ENCODE measurements around the gene PDCD4.

PDCD4 gene

DNA sequence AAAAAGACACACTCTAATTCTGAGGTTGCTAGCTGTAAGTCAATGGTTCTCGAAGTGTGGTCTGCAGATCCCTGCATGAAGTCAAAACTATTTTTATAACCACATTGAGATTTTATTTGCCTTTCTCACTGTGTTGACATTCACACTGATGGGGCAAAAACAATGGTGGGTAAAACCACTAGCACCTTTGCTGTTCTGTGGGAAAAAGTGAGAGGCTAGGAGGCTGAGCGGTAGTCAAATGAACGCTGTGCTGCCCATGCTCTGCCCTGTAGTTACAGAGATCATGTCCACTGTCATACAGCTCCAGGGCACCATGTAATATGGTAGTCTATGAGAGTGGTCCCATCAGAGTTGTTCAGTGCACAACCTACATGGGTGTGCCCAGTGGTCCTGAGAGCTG, 21.6 kb upstream of the PDCD4 start:
- H3K27ac ChIP-seq: no peak overlapping the region
- TF ChIP-seq, protein P1, sequence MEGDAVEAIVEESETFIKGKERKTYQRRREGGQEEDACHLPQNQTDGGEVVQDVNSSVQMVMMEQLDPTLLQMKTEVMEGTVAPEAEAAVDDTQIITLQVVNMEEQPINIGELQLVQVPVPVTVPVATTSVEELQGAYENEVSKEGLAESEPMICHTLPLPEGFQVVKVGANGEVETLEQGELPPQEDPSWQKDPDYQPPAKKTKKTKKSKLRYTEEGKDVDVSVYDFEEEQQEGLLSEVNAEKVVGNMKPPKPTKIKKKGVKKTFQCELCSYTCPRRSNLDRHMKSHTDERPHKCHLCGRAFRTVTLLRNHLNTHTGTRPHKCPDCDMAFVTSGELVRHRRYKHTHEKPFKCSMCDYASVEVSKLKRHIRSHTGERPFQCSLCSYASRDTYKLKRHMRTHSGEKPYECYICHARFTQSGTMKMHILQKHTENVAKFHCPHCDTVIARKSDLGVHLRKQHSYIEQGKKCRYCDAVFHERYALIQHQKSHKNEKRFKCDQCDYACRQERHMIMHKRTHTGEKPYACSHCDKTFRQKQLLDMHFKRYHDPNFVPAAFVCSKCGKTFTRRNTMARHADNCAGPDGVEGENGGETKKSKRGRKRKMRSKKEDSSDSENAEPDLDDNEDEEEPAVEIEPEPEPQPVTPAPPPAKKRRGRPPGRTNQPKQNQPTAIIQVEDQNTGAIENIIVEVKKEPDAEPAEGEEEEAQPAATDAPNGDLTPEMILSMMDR (conservative IDR thresholded peaks at IDR 0.05): no peak
- TF ChIP-seq ZFX (IDR thresholded peaks at IDR 0.05): no peak

DNA sequence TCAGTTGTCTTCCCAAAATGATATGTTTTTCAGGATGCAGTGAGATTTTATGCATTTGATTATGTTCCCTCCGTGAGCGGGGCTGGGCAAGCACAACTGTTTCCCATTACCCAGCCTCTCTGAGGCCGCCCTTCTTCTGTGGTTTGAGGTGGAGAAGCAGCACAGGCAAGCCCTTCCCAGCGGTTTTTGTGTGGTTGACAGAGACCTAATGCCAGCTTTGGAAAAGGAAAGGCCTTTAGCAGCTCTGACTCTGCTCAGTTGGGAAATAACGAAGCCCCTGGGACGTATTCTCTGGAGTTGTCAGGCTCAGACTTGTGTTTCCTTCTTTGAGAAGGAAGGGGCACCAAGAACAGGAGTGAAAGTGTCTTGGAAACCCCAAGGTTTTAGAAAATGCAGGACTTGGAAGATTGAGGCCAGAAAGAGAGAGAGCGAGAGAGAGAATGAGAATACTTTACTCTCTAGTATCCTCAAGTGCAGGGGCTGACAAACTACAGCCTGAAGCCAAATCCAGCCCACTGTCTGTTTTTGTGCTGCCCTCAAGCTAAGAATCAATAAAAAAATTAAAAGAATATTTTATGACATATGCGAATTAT, 20.6 kb upstream of the PDCD4 start:
- TF ChIP-seq, protein P1 (conservative IDR thresholded peaks at IDR 0.05): no peak
- TF ChIP-seq ZFX (IDR thresholded peaks at IDR 0.05): no peak
- H3K27ac ChIP-seq: no peak overlapping the region

DNA sequence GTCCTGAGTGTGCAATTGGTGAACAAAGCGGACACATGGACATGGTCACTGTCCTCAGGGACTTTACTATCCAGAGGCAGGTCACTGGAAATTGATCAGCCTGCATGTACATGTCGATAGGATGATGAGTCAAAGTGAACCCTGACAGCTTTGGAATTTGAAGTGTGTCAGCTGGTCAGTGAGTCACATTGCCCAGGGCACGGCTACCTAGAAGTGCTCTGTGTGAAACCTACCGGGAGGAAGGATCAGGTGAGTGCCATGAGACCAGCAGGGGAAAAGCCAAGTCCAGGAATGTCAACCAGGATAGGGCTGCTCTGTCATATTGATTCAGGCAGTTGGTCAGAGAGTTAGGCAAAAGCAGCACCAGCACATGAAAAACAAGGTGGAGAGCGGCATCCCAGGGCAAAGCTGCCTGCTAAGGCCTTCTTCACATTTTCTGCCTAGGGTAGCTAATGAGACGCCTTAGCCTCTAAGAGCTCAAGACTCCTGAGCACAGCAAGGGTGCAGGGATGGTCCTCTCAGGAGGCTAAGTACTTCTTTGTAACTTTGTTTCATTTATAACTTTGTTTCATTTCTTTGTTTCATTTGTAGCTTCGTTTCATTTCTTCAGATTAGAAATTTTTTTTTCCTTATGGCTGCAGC, 19.4 kb upstream of the PDCD4 start:
- no peak overlapping the region for H3K27ac ChIP-seq
- TF ChIP-seq ZFX (IDR thresholded peaks at IDR 0.05): no peak
- TF ChIP-seq, protein P1 (conservative IDR thresholded peaks at IDR 0.05): no peak

DNA sequence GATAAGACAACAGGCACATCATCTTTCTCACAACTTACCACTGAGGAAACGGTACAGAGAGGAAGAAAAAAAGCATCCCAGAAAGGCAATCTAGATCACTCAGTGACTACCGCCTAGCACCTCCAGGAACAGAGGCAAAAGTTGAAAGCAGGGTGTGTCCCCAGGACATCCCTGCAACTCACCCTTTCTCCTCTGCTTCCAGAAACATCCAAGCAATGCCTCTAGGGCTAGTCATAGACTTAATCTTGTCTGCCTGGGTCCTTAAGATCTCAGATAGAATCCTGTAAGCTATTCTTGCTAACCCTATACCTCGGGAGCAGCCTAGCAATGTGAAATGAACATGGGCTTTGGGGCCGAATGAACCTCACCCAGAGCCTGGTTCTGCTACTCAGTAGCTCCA, 18.8 kb upstream of the PDCD4 start:
- no peak overlapping the region for H3K27ac ChIP-seq
- TF ChIP-seq, protein P1 (conservative IDR thresholded peaks at IDR 0.05): no peak
- no peak for TF ChIP-seq ZFX (IDR thresholded peaks at IDR 0.05)

DNA sequence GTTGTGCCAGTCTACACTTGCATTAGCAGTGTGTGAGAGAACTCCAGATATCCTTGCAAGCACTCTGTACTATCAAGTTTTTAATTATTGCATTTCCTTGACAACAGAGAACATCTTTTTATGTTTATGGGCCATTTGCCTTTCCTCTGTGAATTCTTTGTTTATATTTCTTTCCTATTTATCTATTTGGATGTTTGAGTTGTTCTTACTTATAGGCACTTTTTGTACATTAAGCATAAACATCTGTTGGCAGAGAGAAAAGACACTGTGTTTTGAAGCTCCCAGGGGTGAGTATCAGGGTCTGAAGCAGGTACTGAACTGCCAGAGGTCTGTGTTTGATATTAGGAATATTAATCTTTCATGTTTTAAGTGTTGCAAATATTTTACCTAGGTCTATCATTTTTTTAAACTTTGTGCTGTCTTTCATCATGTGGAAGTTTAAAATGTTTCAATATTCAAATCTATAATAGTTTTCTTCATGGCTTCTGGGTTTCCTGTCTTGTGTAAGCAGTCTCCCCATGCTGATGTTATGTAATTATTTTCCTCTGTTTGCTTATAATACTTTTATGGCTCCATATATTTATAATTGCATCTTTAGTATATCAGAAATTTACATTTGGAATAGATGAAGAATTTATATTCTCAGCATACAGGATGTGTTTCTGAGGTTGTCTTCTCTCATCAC, 17.7 kb upstream of the PDCD4 start:
- no peak overlapping the region for H3K27ac ChIP-seq

DNA sequence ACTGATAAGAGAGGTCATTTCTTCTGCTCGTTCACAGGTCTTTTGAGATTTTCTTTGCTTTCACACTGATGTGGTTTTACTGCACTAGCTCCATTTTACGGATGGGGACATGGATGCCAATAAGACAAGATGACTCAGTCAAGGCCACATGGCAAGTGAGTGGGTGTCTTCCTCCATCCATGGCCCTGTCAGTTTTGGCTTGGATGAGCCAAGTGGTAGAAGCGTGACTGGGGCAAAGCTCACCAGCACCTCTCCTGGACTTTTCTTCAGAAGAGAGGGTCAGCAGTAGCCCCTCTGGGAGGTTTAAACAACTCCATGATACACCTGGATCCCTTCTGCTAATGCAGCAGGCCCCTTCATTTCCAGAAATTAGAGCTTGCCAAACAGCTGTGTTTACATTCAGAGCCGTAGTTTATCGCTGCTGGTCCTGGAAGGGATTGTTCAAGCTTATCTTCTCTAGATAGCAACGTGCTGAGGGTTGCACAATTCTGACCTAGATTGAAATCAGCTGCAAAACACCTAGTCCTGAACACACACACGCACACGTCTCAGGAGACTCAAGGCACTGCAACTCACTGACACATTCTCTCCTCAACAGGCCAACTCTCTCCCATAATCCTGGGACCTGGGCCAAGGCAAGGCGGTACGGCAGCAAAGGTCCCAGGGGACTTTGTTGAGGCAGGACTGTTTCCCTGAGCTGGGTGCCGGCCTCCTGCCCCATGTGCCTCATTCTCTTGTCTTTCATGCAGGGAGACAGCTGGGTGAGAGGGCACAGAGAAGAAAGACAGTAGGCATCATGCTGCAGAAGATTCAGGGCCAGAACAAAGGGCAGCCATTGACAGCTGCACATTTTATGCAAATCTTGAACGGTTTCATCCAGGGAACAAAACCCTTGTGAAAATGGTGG, 14.2 kb upstream of the PDCD4 start:
- TF ChIP-seq, protein P1 (conservative IDR thresholded peaks at IDR 0.05): no peak
- TF ChIP-seq ZFX (IDR thresholded peaks at IDR 0.05): no peak

More for the DNA sequence above, 17.7 kb upstream of the PDCD4 start:
- no peak for TF ChIP-seq ZFX (IDR thresholded peaks at IDR 0.05)
- TF ChIP-seq, protein P1 (conservative IDR thresholded peaks at IDR 0.05): no peak

More for the DNA sequence above, 14.2 kb upstream of the PDCD4 start:
- peak overlapping the region; percentile 65 for H3K27ac ChIP-seq
